Right forelimb (tissue), 1 donor: Measurements from ENCODE around the gene DKC1.
"Not testable (repeated sequence)": the region's sequence is repeated elsewhere in the genome, so short reads cannot be mapped to it uniquely, and the experiment has no call there.

Experiments used
- DNase-seq: peaks from one replicate; pipeline ENCODE4 v3.0.0-alpha.2; 2018

DKC1 gene

DNA sequence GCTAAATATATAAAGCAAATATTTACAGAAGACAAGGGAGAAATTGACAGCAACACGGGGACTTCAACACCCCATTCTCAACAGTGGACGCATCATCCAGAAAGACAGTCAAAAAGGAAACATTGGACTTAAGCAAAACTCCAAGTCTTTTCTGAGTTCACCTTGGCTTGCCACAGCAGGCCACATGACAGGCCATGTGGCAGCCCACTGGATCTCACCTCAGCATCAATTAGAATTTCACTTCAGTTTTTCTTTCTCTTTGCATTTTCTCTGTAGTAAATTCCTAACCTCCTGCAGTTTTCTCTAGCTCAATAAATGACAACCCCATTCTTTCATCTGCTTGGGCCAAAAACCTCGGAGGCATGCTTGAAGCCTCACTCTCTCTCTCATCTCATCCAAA lies 59.4 kb downstream of the DKC1 start:
- DNase-seq: no peak

DNA sequence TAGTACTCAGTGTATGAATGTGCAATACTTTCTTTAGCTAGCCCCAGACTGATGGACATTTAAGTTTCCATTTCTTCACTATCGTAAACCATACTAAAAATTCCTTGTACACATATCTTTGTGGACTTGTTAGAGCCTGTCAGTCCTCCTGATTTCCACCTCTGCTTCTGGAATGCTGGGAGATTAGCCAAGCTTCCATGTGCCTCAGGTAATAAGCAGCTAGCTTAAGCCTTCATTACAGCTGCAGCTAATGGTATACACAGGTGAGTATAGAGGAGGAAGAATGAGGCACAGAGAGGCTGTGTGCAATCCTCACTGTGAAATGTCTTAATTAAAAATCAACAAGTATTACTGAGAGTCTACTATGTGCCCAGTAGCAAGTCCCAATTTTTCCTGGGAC lies 62.0 kb downstream of the DKC1 start:
- no peak for DNase-seq

DNA sequence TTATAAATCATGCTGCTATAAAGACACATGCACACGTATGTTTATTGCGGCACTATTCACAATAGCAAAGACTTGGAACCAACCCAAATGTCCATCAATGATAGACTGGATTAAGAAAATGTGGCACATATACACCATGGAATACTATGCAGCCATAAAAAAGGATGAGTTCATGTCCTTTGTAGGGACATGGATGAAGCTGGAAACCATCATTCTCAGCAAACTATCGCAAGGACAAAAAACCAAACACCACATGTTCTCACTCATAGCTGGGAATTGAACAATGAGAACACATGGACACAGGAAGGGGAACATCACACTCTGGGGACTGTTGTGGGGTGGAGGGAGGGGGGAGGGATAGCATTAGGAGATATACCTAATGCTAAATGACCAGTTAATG lies 62.9 kb downstream of the DKC1 start:
- DNase-seq: not testable (repeated sequence)
